Neural progenitor cell (in vitro differentiated cells): Measurements from ENCODE around the gene ATE1. TPM values are rescaled to one million over a fixed set of nuclear protein-coding genes. Genes with fewer than 3 reads are reported as not detected.

Experiments used
- DNase-seq: peaks from one replicate; pipeline ENCODE4 v3.0.0-alpha.2; 2016; ENCODE audit warnings: low spot score
- H2AFZ ChIP-seq: fragments of 200-600 bp; sonication (generic); replicated peaks from 2 replicates; pipeline ENCODE4 v1.6.1; 2016; ENCODE audit warnings: antibody characterized with exemption
- H3F3A ChIP-seq: fragments of 200-600 bp; sonication (generic); 2 replicates; pipeline ENCODE4 v1.6.1; 2016; ENCODE audit warnings: antibody characterized with exemption, low read depth
- H3K27ac ChIP-seq: fragments of 200-600 bp; sonication (generic); 2 replicates; pipeline ENCODE4 v1.5.1; 2016; ENCODE audit warnings: mild to moderate bottlenecking
- H3K27me3 ChIP-seq: fragments of 200-600 bp; sonication (generic); 2 replicates; pipeline ENCODE4 v1.6.1; 2016; ENCODE audit warnings: mild to moderate bottlenecking, moderate library complexity
- H3K36me3 ChIP-seq: fragments of 200-600 bp; sonication (generic); 2 replicates; pipeline ENCODE4 v1.5.1; 2016
- H3K4me1 ChIP-seq: fragments of 200-600 bp; sonication (generic); 2 replicates; pipeline ENCODE4 v1.6.1; 2016; ENCODE audit warnings: mixed run types
- H3K4me2 ChIP-seq: fragments of 200-600 bp; sonication (generic); 2 replicates; pipeline ENCODE4 v1.6.1; 2016
- H3K4me3 ChIP-seq: fragments of 200-600 bp; sonication (generic); 2 replicates; pipeline ENCODE4 v1.5.1; 2016
- H3K79me2 ChIP-seq: fragments of 200-600 bp; sonication (generic); 2 replicates; pipeline ENCODE4 v1.6.1; 2016; ENCODE audit warnings: low read depth
- H3K9ac ChIP-seq: fragments of 200-600 bp; sonication (generic); 2 replicates; pipeline ENCODE4 v1.6.1; 2016
- H3K9me3 ChIP-seq: fragments of 200-600 bp; sonication (generic); 2 replicates; pipeline ENCODE4 v1.5.1; 2016; ENCODE audit warnings: low read depth
- H4K20me1 ChIP-seq: fragments of 200-600 bp; sonication (generic); 2 replicates; pipeline ENCODE4 v1.6.1; 2016; ENCODE audit warnings: low read depth
- H3K27ac Mint-ChIP-seq: 3 replicates; pipeline ENCODE4 v1.8.0; 2021; ENCODE audit warnings: mixed read lengths
- H3K27me3 Mint-ChIP-seq: 2 replicates; pipeline ENCODE4 v1.8.0; 2022; ENCODE audit warnings: low read depth, mild to moderate bottlenecking, inconsistent platforms, moderate library complexity, mixed read lengths; ENCODE audit not compliant: insufficient read depth
- H3K36me3 Mint-ChIP-seq: 3 replicates; pipeline ENCODE4 v1.8.0; 2021; ENCODE audit warnings: mixed read lengths
- H3K4me1 Mint-ChIP-seq: 3 replicates; pipeline ENCODE4 v1.8.0; 2021; ENCODE audit warnings: mixed read lengths
- H3K4me3 Mint-ChIP-seq: 3 replicates; pipeline ENCODE4 v1.8.0; 2021; ENCODE audit warnings: mild to moderate bottlenecking, moderate library complexity, mixed read lengths
- H3K9me3 Mint-ChIP-seq: 3 replicates; pipeline ENCODE4 v1.8.0; 2020; ENCODE audit warnings: mixed read lengths
- CTCF ChIP-seq: fragments of 200-600 bp; sonication (generic); IDR thresholded peaks from 2 replicates; pipeline ENCODE4 v1.5.1; 2017; ENCODE audit warnings: antibody characterized with exemption, mild to moderate bottlenecking
- EZH2 ChIP-seq: fragments of 200-600 bp; sonication (generic); IDR thresholded peaks from 2 replicates; pipeline ENCODE4 v1.6.1; 2017; ENCODE audit warnings: antibody characterized with exemption, mild to moderate bottlenecking, moderate library complexity
- EZH2phosphoT487 ChIP-seq: fragments of 200-600 bp; sonication (generic); IDR thresholded peaks from 2 replicates; pipeline ENCODE4 v1.6.1; 2017; ENCODE audit warnings: antibody characterized with exemption
- total RNA-seq: library from RNA; depleted of rRNA; stranded (reverse); fragments of >200 nt; gene quantifications from 2 replicates; pipeline ENCODE4 v1.2.3, GENCODE V29; 2015; ENCODE audit warnings: low replicate concordance

ATE1 gene
- total RNA-seq, 1 donor from 2014 or later = 57.2 TPM

- no peak overlapping the region for H3K4me3 ChIP-seq
- Mint-ChIP-seq H3K4me1 (peaks cover 7% of the 10 kb centered on the region), H3K9me3 (peaks cover 9% of the 10 kb centered on the region), H3K36me3 (peaks cover 51% of the 10 kb centered on the region), H3K27me3 (peaks cover 2% of the 10 kb centered on the region), H3K4me3 (no peak overlapping the region), H3K27ac (peak overlapping the region; percentile 17)
- no peaks in the 10 kb centered on the region for H4K20me1 ChIP-seq
- TF ChIP-seq CTCF (no peak), EZH2 (no peak), EZH2phosphoT487 (no peak)
- no peak for DNase-seq
- peaks cover 4% of the 10 kb centered on the region for H3K36me3 ChIP-seq
- peaks cover 9% of the 10 kb centered on the region for H3K4me1 ChIP-seq
- no peaks in the 10 kb centered on the region for H3K9me3 ChIP-seq
- no peaks in the 10 kb centered on the region for H3F3A ChIP-seq
- no peak overlapping the region for H3K27ac ChIP-seq
- H3K79me2 ChIP-seq = no peaks in the 10 kb centered on the region
- H3K27me3 ChIP-seq = no peaks in the 10 kb centered on the region
- no peak overlapping the region for H2AFZ ChIP-seq
- no peak overlapping the region for H3K9ac ChIP-seq
- H3K4me2 ChIP-seq = no peak overlapping the region
Observed at GRCh38 chr10:121853950-121854349, 73.9 kb downstream of the ATE1 start.

- Mint-ChIP-seq H3K4me3 (no peak overlapping the region), H3K27ac (no peak overlapping the region)
Observed at GRCh38 chr10:121851786-121852185, 76.0 kb downstream of the ATE1 start.

GRCh38 chr10:121848082-121848481 is 79.7 kb downstream of the ATE1 start:
- Mint-ChIP-seq H3K27me3 (no peaks in the 10 kb centered on the region), H3K36me3 (peaks cover 40% of the 10 kb centered on the region), H3K9me3 (peaks cover 2% of the 10 kb centered on the region), H3K4me1 (peaks cover 2% of the 10 kb centered on the region), H3K27ac (no peak overlapping the region), H3K4me3 (no peak overlapping the region)
- TF ChIP-seq EZH2 = no peak
- no peak for TF ChIP-seq EZH2phosphoT487
- no peak for TF ChIP-seq CTCF
- no peak overlapping the region for H3K9ac ChIP-seq
- no peaks in the 10 kb centered on the region for H3K27me3 ChIP-seq
- no peaks in the 10 kb centered on the region for H3K4me1 ChIP-seq
- H3K27ac ChIP-seq = no peak overlapping the region
- no peaks in the 10 kb centered on the region for H3F3A ChIP-seq
- no peaks in the 10 kb centered on the region for H4K20me1 ChIP-seq
- no peak overlapping the region for H3K4me2 ChIP-seq
- no peak for DNase-seq
- H2AFZ ChIP-seq = no peak overlapping the region
- H3K79me2 ChIP-seq = peaks cover 4% of the 10 kb centered on the region
- H3K36me3 ChIP-seq = peaks cover 6% of the 10 kb centered on the region
- no peaks in the 10 kb centered on the region for H3K9me3 ChIP-seq
- no peak overlapping the region for H3K4me3 ChIP-seq

More at GRCh38 chr10:121851786-121852185, 76.0 kb downstream of the ATE1 start:
- Histone ChIP-seq H3K27me3 (no peaks in the 10 kb centered on the region), H3K36me3 (peaks cover 4% of the 10 kb centered on the region), H3K9ac (no peak overlapping the region), H3K4me1 (peaks cover 9% of the 10 kb centered on the region), H3F3A (no peaks in the 10 kb centered on the region), H3K79me2 (no peaks in the 10 kb centered on the region), H2AFZ (no peak overlapping the region), H3K4me3 (no peak overlapping the region), H3K27ac (no peak overlapping the region), H4K20me1 (no peaks in the 10 kb centered on the region), H3K9me3 (no peaks in the 10 kb centered on the region), H3K4me2 (no peak overlapping the region)
- no peak for DNase-seq
- H3K36me3 Mint-ChIP-seq = peaks cover 39% of the 10 kb centered on the region
- TF ChIP-seq CTCF (no peak), EZH2 (no peak), EZH2phosphoT487 (no peak)
- peaks cover 2% of the 10 kb centered on the region for H3K9me3 Mint-ChIP-seq
- peaks cover 7% of the 10 kb centered on the region for H3K4me1 Mint-ChIP-seq
- no peaks in the 10 kb centered on the region for H3K27me3 Mint-ChIP-seq
